Measurements from ENCODE around the gene PAX5.

GRCh38 chr9:36815566-36816348 is 218.3 kb downstream of the PAX5 start:
- TF ChIP-seq CTCF (IDR thresholded peaks at IDR 0.05) (no peak), POLR2A (IDR thresholded peaks at IDR 0.05) (no peak)

Data from esophagus squamous epithelium (tissue), 4 donors.